Stimulated activated CD8-positive, alpha-beta memory T cell treated with anti-CD3 and anti-CD28 coated beads, Interleukin-7, amount 100 ng/mL, for 24 hours (primary cell): ENCODE measurements around the gene TBL3.
"Not testable (repeated sequence)": the region's sequence is repeated elsewhere in the genome, so short reads cannot be mapped to it uniquely, and the experiment has no call there.

Source experiments
- DNase-seq: peaks from one replicate; pipeline ENCODE4 v3.0.0-alpha.2; 2020; ENCODE audit warnings: low read depth

The TBL3 gene

DNA sequence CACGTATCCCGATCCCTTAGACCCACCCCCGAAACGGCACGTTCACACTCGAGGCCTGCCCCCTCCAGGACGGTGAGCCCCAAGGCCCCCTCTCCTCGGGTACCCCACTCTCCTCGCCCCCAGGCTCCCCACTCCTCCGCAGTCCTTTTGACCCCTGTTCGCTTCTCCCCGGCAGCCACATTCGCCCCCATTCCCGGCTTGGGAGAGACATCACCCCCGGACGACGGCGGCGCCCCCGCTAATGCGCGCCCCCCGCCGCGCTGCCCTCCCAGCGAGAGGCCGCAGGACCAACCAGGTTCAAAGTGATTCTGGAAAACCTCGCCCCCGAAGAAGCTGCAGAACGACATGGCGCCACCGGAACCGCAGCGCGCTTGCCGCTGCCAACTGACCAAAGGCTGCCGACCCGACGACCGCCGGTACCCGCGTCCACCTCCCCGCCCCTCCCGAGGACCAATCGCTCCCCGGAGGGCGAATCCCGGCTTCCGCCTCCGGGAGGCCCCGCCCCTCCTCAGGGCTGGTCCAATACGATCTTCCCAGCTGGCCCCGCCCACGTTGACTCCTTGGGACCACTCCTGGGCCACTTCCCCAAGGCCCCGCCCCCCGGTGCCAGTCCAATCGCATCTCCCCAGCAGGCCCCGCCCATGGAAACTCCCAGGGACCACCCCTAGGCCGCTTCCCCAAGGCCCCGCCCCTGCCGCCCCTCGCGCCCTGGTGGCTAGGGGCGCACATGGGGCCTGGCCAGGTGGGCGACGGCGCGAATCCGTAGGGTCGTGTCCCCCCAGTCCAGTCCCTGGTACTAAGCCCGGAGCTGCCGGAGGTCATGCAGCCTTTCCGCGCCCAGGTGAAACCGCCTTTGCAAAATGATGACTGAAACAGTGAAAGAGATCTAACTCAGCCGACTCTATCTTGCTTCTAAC, 28.8 kb upstream of the TBL3 start, which contains the start of gene MSRB1:
Gene MSRB1 (minus strand): TSS at position 390 of the 917 bp plus-strand sequence. CDS start 43 bp downstream, at position 347.
- DNase-seq = peak; percentile 99

DNA sequence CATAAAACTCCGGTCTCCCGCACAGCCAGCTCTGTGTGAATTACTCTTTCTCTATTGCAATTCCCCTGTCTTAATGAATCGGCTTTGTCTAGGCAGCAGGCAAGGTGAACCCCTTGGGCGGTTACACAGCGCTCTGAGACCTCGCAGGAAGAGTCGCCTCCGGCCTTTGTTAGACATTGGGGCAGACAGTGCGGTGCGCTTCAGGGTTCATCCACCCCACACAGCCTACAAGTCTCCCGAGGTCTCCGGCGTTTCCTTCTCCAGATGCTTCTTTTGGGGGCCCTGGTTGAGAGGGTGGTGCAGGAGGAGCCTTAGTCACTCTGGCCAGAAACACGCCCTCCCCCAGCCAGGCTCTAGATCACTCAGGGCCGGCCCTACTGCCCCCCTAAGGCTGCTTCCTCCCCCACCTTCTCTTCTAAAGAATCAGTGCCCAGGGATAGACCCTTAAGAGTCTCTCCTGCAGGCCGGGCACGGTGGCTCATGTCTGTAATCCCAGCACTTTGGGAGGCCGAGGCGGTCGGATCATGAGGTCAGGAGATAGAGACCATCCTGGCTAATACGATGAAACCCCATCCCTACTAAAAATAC, 27.1 kb upstream of the TBL3 start:
- DNase-seq = no peak

DNA sequence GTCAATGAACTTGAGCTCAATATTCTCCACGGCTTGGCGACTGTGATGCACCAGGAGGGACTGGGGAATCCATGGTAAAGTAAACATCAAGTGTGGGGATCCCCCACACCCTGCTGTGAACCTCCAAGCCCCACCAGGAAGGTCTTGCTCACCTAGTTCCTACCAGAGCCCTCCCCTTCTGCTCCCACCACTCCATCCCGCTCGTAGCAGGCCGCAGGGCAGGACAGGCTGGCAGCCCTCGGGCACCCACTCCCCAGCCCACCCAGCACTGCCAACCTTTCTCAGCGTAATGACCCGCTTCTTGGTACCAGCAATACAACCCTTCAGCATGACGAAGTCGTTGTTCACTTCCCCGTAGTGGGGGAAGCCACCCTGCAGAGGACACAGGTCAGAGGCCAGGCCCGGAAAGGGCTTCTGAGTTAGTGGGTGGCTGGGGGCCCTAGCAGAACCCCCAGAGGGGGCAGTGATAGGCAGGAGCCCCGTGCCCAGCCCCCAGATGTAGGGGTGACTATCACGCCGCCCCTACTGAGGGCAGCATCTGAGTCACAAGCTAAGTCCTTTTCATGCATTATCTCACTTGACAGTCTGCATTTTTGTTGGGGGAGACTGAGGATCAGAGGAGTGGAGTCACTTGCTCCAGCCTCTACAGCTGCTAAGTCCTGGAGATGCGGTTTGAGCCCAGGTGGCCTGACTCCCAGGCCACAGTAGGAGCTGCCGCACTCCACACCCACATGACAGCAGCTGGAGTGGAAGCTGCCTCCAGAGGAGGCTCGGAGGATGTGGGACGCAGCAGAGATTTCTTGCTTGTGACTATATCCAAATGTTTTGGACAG, 26.1 kb upstream of the TBL3 start:
- DNase-seq = no peak

DNA sequence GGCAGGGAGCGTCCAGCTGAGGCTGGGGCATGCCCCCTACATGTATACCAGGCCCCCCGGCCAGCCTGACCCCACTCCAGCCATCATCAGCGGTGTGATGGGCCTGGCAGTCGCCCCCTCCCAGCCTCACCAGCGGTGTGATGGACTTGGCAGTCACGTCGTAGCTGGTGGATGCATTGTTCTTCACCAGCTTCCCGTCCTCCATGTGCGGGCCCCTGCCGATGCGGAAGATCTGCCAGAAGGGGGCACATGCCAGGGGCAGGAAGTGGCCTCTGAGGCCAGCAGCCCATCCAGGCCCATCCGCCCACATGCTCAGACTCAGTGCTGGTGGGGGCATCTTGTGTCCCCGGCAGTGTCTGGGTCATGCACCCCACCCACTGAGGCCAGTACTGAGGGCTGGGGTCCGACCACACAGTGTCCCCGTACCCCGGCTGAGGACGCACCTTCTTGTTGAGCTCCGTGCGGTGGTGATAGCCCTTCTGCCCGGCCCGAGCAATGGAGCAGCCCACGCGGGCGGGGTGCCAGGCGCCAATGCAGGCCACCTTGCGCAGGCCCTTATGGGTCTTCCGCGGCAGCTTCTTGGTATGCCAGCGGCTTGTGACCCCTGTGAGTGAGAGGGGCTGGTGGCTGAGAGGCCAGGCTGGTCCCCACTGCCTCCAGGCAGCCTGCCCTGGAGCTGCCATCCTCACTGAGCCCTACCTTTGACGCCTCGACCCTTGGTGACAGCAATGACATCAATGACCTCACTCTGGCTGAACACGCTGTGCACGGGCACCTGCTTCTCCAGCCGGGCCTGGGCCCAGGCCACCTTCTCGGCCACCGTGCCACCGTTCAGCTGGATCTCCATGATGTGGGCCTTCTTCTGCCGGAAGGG, 25.1 kb upstream of the TBL3 start:
- no peak for DNase-seq

DNA sequence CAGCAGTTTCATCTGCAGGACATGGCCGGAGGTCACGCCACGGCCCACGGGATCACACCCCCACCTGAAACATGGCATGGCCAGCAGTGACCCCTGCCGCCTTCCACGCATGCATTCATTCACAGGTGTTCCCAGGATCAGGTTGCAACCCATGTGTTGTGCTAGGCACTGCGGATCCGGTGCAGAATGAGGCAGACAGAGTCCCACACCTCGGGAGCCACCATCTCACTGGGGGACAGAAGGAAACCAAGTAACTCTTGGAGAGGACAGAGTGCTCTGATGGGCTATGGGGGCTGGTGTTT, 24.5 kb upstream of the TBL3 start:
- DNase-seq = no peak

DNA sequence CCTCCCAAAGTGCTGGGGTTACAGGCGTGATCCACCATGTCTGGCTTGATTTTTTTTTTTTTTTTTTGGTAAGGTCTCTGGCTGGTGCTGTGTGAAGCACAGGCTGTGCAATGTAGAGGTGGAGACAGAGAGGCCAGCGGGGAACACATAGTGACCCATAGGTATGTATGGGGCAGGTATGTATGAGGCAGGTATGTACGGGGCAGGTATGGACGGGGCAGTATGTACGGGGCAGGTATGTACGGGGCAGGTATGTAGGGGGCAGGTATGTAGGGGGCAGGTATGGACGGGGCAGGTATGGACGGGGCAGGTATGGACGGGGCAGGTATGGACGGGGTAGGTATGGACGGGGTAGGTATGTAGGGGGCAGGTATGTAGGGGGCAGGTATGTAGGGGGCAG, 22.3 kb upstream of the TBL3 start:
- no peak for DNase-seq

DNA sequence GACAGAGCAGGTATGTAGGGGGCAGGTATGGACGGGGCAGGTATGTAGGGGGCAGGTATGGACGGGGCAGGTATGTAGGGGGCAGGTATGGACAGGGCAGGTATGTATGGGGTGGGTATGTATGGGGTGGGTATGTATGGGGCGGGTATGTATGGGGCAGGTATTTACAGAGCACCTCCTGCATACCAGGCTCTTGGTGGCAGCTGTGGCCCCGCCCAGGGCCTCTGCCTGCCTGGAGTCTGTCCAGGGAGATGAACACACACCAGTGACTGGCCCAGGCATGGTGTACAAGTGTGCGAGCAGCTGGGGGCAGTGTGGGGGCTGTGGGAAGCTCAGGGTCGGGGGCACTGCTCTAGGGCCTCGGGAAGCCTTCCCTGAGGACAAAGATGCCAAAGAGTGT, 21.8 kb upstream of the TBL3 start:
- no peak for DNase-seq

DNA sequence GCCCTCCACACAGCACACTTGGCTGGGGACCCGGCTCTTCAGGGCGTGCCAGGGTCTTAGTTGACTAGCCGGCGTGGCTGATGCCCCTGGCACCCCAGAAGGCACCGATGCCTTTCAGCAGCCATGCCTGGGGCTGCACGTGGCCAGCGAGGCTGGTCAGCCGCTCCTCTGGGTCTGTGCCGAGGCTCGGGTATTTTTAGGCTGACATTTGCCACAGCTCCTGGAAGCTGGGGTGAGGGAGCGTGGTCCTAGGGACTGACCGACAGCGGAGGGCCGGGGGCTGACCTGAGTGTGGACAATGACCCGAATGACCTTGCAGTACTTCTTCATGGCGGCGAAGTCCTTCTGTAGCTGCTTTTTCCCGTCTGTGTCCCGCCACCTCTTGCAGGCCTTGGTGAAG, 21.3 kb upstream of the TBL3 start:
- DNase-seq = no peak

DNA sequence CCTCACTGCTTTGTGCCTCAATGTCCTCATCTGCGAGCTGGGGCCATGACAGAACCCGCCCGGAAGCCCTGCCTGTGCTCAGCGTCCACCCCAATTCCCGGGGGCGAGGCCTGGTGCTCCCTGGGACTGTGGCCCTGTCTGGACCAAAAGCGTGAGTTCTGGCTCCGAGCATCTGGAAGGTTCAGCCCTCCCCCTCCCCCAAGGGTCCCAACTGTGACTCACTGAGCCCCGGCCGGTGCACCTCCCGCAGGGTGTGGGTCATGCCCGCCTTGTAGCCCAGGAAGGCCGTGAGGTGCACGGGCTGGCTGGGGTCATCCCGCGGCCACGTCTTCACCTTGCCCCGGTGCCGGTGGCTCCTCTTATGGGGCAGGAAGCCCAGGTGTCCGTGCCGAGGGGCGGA, 18.1 kb upstream of the TBL3 start:
- no peak for DNase-seq

DNA sequence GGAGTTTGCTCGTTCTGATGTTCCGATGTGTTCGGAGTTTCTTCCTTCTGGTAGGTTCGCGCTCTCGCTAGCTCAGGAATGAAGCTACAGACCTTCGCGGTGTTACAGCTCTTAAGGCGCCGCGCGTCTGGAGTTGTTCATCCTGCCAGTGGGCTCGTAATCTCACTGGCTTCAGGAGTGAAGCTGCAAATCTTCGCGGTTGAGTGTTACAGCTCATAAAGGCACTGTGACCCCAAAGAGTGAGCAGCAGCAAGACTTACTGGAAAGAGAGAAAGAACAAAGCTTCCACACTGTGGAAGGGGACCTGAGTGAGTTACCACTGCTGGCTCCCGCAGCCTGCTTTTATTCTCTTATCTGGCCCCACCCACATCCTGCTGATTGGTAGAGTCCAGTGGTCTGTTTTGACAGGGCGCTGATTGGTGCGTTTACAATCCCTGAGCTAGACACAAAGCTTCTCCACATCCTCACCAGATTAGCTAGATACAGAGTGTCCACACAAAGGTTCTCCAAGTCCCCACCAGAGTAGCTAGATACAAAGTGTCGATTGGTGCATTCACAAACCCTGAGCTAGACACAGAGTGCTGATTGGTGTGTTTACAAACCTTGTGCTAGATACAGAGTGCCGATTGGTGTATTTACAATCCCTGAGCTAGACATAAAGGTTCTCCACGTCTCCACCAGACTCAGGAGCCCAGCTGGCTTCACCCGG, 14.3 kb upstream of the TBL3 start:
- DNase-seq = not testable (repeated sequence)

DNA sequence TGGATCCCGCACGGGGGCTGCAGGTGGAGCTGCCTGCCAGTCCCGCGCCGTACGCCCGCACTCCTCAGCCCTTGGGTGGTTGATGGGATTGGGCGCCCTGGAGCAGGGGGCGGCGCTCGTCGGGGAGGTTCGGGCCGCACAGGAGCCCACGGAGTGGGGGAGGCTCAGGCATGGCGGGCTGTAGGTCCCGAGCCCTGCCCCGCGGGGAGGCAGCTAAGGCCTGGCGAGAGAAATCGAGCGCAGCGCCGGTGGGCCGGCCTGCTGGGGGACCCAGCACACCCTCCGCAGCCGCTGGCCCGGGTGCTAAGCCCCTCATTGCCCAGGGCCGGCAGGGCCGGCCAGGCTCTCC, 13.7 kb upstream of the TBL3 start:
- not testable (repeated sequence) for DNase-seq

DNA sequence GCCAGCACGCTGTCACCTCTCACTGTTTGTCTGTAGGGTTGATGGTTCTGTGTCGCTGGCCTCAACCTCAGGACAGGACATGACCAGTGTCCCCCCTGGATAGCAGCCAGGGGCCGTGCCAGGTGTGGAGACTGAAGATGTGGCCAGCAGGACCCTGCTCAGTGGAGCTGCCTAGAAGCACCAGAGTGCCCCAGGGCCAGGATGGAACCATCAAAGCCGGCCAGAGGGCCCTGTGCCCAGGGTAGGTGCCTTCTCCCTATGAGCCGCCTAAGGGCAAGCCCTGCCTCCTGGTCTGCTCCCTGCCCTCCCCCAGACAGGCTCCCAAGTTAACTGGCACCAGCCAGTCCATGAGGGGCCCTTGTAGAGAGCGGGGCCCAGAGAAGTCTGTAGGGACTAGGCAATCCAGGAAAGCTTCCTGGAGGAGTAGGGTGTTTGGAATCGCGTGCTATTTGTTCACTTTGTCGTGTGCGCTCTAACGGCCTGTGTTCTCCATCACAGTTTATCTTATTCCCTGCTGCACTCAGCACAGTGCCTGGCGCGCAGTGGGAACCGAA, 13.1 kb upstream of the TBL3 start:
- no peak for DNase-seq

DNA sequence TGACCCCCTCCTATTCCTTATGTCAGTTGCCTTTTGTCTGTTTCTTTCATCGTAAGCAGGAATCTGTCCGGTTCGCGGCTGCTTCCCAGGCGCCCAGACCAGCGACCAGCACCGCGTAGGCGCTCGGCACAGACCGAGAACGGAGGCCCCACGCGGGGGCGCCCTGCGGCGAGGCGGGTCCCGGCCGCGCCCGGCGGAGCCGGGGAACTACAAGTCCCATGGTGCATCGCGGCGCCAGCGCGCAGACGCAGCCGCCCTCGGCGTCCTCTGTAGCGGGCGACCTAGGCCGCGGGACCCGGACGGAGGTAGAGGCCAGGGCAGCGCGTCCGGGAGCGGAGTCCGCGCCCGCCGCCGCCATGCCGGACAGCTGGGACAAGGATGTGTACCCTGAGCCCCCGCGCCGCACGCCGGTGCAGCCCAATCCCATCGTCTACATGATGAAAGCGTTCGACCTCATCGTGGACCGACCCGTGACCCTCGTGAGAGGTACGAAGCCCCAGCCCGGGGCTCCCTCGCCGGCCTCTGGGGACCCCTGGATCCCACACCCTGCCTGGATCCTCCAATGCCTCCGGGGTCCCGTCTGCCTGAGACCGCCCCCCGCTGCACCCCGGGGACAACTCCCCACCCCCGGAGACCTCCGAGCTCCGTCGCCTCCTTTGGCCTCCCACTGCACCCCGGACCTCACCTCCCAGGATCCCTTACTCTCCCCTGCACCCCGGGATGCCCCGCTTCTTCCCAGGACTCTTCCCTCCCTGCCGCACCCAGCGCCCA, 12.4 kb upstream of the TBL3 start, which contains the start of gene NDUFB10:
Gene NDUFB10 (plus strand): TSS at position 270 of the 771 bp plus-strand sequence. CDS start 87 bp downstream, at position 357.
- peak; percentile 82 for DNase-seq

DNA sequence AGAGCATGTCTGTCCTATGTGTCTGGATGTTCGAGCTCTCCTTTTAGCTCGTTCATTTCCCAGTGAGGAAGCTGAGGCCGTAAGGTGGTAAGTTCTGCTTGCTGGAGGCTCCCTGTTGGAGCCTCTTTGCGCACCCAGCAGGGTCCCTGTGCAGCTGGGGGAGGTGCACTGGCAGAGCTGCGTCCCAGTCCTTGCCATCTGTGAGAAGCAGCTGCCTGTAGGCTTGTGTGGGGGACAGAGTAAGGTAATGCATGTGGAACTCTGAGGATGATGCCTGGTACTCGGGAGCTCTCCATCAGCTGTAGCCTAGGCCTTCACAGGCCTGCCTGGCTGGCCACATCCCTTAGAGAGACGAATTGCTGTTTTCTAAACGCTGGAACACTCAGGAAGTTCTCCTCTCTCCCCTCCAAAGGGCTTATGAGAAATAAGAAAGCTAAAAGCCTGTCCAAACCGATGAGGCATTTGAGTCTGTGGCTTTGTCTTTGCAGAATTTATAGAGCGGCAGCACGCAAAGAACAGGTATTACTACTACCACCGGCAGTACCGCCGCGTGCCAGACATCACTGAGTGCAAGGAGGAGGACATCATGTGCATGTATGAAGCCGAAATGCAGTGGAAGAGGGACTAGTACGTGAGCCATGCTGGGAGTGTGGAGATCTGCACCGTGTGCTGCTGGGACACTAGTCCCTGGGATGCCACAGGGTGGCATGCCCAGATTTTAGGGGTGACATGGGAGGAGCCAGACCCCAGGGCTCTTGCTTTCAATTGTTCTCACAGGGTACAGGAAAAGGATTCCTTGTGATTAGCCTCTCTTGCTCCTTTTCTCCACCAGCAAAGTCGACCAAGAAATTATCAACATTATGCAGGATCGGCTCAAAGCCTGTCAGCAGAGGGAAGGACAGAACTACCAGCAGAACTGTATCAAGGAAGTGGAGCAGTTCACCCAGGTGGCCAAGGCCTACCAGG, 10.9 kb upstream of the TBL3 start:
- DNase-seq = no peak

DNA sequence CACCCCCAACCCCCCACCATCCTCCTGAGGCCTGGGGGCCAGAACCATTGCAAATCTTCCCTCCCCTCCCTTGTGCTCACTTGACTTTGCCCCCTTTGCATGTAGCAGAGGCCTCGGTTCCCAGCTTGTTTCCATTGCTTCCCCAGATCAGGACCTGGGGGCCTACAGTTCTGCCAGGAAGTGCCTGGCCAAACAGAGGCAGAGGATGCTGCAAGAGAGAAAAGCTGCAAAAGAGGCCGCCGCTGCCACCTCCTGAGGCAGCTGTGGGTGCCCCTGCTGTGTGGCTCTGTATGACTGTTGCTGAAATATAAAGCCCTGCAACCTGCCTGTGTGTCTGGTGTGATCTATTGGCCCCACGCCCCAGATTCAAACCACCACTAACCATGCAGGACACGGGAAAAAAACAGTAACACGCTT, 10.2 kb upstream of the TBL3 start:
- DNase-seq = no peak

DNA sequence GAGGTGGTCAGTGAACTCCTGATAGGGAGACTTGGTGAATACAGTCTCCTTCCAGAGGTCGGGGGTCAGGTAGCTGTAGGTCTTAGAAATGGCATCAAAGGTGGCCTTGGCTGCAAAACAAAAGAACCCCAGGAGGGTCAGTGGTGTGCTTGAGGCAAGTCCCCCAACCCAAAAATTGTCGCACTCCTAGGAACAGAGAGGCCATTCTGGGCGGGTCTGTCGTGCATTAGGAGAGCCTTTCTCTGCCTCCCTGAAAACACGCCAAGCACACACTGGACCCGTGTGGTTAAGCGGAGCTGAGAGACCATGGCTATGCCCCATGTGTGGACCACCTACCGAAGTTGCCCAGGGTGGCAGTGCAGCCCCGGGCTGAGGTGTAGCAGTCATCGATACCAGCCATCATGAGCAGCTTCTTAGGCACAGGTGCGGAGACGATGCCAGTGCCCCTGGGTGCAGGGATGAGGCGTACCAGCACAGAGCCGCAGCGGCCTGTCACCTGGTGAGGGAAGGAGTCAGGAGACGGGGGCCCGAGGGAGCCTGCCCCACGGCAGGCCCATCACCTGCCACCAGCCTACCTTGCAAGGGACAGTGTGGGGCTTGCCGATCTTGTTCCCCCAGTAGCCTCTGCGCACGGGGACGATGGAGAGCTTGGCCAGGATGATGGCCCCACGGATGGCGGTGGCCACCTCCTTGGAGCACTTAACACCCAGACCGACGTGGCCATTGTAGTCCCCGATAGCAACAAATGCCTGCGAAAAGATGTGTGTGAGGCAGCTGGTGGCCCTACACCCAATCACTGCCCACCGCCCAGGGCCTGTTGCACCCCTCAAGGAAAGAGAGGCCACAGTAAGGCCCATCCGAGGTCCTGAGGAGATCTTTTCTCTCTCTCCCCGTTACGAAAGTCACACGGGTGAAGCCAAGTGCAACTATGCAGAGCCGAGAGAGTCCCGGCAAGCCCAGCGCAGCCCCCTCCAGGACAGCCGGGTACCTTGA, 9.4 kb upstream of the TBL3 start:
- DNase-seq = not testable (repeated sequence)

DNA sequence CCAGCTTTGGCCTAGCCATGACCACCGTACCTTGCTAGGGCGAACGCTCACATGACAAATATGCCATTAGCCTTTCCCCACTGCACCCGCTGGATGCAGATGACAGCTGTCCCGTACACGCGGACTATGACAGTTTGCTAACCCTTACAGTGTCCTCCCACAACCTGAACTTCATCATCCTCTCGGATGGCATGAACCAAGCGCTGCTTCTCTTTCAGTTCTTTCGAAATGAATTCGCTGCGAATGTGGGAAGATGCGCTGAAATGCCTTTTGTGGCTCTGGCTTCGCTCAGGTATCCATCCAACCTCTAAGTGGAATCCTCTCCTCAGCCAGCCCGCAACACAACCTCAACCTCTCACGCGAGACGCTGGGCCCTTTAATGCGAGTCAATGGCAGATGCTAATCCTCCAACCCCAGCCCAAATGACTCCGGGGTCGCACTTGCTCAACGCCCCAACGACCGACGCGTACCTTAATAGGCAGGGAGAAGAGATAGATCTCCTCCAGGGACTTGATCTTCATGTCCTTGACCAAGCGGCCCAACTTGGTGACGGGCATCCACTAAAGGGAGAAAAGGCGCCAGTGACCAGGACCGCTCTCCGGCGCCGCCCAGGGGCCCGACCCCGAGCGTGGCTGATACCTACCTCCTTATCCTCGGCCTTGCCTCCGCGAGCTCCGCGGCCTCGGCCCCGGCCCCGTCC, 7.9 kb upstream of the TBL3 start:
- DNase-seq = no peak
